Measurements from ENCODE around the gene BEND7.

DNA sequence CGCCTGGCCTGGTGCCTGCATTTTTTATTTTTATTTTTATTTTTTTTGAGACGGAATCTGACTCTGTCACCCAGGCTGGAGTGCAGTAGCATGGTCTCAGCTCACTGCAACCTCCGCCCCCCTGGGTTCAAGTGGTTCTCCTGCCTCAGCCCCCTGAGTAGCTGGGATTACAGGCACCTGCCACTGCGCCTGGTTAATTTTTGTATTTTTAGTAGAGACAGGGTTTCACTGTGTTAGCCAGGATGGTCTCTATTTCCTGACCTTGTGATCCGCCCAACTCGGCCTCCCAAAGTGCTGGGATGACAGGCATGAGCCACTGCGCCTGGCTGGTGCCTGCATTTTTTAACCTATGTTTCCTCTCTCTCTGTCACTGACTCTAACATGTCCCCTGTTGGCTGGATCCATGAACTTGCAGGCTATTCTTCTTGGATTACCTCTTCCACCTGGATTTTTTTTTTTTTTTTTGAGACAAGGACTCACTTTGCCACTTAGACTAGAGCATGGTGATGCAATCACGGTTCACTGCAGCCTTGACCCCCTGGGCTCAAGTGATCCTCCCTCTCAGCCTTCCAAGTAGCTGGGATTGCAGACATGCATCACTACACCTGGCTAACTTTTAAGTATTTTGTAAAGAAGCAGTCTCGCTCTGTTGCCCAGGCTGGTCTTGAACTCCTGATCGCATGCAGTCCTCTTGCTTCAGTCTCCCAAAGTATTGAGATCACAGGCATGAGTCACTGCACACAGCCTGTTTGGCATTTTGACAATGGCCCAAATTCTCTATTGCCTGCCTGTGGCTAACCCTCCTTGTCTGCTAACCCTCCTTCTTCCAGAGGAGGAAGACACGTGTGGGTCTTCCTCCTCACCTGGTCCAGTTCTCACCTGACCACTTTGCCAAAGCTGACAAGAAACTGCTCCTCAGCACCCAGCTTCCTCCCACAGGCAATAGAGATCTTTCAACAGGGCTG, 34.9 kb upstream of the BEND7 start:
- TF ChIP-seq, protein P1, sequence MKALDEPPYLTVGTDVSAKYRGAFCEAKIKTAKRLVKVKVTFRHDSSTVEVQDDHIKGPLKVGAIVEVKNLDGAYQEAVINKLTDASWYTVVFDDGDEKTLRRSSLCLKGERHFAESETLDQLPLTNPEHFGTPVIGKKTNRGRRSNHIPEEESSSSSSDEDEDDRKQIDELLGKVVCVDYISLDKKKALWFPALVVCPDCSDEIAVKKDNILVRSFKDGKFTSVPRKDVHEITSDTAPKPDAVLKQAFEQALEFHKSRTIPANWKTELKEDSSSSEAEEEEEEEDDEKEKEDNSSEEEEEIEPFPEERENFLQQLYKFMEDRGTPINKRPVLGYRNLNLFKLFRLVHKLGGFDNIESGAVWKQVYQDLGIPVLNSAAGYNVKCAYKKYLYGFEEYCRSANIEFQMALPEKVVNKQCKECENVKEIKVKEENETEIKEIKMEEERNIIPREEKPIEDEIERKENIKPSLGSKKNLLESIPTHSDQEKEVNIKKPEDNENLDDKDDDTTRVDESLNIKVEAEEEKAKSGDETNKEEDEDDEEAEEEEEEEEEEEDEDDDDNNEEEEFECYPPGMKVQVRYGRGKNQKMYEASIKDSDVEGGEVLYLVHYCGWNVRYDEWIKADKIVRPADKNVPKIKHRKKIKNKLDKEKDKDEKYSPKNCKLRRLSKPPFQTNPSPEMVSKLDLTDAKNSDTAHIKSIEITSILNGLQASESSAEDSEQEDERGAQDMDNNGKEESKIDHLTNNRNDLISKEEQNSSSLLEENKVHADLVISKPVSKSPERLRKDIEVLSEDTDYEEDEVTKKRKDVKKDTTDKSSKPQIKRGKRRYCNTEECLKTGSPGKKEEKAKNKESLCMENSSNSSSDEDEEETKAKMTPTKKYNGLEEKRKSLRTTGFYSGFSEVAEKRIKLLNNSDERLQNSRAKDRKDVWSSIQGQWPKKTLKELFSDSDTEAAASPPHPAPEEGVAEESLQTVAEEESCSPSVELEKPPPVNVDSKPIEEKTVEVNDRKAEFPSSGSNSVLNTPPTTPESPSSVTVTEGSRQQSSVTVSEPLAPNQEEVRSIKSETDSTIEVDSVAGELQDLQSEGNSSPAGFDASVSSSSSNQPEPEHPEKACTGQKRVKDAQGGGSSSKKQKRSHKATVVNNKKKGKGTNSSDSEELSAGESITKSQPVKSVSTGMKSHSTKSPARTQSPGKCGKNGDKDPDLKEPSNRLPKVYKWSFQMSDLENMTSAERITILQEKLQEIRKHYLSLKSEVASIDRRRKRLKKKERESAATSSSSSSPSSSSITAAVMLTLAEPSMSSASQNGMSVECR (CRISPR knock-in tag; IDR thresholded peaks at IDR 0.05; ENCODE audit: borderline replicate concordance): no peak
- TF ChIP-seq ZNF232 (CRISPR knock-in tag; IDR thresholded peaks at IDR 0.05): no peak
- TF ChIP-seq GABPB1 (CRISPR knock-in tag; IDR thresholded peaks at IDR 0.05): no peak
- TF ChIP-seq, protein P2, sequence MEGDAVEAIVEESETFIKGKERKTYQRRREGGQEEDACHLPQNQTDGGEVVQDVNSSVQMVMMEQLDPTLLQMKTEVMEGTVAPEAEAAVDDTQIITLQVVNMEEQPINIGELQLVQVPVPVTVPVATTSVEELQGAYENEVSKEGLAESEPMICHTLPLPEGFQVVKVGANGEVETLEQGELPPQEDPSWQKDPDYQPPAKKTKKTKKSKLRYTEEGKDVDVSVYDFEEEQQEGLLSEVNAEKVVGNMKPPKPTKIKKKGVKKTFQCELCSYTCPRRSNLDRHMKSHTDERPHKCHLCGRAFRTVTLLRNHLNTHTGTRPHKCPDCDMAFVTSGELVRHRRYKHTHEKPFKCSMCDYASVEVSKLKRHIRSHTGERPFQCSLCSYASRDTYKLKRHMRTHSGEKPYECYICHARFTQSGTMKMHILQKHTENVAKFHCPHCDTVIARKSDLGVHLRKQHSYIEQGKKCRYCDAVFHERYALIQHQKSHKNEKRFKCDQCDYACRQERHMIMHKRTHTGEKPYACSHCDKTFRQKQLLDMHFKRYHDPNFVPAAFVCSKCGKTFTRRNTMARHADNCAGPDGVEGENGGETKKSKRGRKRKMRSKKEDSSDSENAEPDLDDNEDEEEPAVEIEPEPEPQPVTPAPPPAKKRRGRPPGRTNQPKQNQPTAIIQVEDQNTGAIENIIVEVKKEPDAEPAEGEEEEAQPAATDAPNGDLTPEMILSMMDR (IDR thresholded peaks at IDR 0.05): no peak
- TF ChIP-seq, protein P3, sequence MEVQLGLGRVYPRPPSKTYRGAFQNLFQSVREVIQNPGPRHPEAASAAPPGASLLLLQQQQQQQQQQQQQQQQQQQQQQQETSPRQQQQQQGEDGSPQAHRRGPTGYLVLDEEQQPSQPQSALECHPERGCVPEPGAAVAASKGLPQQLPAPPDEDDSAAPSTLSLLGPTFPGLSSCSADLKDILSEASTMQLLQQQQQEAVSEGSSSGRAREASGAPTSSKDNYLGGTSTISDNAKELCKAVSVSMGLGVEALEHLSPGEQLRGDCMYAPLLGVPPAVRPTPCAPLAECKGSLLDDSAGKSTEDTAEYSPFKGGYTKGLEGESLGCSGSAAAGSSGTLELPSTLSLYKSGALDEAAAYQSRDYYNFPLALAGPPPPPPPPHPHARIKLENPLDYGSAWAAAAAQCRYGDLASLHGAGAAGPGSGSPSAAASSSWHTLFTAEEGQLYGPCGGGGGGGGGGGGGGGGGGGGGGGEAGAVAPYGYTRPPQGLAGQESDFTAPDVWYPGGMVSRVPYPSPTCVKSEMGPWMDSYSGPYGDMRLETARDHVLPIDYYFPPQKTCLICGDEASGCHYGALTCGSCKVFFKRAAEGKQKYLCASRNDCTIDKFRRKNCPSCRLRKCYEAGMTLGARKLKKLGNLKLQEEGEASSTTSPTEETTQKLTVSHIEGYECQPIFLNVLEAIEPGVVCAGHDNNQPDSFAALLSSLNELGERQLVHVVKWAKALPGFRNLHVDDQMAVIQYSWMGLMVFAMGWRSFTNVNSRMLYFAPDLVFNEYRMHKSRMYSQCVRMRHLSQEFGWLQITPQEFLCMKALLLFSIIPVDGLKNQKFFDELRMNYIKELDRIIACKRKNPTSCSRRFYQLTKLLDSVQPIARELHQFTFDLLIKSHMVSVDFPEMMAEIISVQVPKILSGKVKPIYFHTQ (CRISPR knock-in tag; IDR thresholded peaks at IDR 0.05): no peak

Measured in WTC11 (cell line).